ENCODE results near the gene MTF2.
A peak's percentile ranks its signal among the peaks of the same experiment; 100 is the strongest.

The MTF2 gene

DNA sequence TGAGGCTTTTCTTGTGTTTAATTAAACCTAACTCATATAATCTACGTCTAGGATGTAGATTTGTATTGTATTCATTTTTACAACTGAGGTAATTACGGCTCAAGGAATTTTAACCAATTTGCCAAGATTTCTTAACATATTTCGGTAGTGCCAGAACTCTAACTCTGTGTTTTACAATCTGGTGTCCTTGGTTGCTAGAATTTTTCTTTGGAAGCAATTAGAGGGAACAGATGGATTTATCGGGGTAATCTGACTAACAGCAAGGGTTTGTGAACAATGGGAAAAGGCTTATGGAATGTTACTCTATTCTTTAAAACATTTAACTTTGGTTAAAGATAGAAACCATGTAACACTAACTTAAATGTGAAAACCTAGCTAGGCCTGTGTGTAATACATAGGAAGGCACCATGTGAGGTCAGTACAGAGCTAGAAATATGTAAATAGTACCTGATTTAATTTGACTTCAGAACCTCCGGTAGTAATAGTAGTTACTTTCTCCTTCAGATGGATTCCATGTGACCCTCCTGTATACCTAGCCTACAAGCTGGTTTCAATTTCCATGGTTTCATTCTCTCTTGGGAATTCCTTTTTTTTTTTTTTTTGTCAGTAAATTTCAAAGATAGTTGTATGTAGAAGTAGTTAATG, 1.2 kb downstream of the MTF2 start:
- CTCF ChIA-PET, result interaction anchor here (0.5 to 1.1 kb wide), 5 partner anchors 64 to 1105 kb away, joined by 3 to 4 read pairs (median 4); no protein-coding TSS in a partner anchor
- POLR2A ChIA-PET (ENCODE audit: low non-redundant PET), result interaction anchor here (0.7 kb wide), 1 partner anchor 842 kb away, joined by 11 read pairs; no protein-coding TSS in a partner anchor
- peak overlapping the region; percentile 88 for H3K27ac ChIP-seq
- TF ChIP-seq, protein P1, sequence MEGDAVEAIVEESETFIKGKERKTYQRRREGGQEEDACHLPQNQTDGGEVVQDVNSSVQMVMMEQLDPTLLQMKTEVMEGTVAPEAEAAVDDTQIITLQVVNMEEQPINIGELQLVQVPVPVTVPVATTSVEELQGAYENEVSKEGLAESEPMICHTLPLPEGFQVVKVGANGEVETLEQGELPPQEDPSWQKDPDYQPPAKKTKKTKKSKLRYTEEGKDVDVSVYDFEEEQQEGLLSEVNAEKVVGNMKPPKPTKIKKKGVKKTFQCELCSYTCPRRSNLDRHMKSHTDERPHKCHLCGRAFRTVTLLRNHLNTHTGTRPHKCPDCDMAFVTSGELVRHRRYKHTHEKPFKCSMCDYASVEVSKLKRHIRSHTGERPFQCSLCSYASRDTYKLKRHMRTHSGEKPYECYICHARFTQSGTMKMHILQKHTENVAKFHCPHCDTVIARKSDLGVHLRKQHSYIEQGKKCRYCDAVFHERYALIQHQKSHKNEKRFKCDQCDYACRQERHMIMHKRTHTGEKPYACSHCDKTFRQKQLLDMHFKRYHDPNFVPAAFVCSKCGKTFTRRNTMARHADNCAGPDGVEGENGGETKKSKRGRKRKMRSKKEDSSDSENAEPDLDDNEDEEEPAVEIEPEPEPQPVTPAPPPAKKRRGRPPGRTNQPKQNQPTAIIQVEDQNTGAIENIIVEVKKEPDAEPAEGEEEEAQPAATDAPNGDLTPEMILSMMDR (conservative IDR thresholded peaks at IDR 0.05; ENCODE audit: low read depth), result peak; percentile 66
- DNase-seq (ENCODE audit: low spot score), result peak; percentile 64

DNA sequence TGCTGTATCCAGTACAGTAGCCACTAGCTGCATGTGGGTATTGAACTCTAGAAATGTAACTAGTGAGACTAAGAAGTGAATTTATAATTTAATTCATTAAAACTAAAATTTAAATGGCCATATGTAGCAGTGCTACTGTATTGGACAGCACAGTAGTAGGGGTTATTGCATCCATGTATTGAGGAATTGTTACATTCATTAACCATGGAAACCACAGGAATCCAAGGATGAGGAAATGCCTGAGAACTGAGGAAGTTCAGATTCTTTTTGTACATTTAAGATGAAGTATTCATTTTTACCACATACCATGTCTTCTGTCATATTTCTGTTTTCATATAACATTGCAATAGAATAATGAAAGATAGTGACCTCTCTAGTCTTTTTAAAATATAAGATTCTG, 2.6 kb downstream of the MTF2 start:
- ChIA-PET POLR2A (ENCODE audit: low non-redundant PET) (no interaction called here), CTCF (interaction anchor here (1.1 kb wide), 1 partner anchor 63 kb away, joined by 3 read pairs; no protein-coding TSS in a partner anchor)
- H3K27ac ChIP-seq, result no peak overlapping the region
- DNase-seq (ENCODE audit: low spot score), result peak; percentile 19
- TF ChIP-seq, protein P1 (conservative IDR thresholded peaks at IDR 0.05; ENCODE audit: low read depth), result no peak

DNA sequence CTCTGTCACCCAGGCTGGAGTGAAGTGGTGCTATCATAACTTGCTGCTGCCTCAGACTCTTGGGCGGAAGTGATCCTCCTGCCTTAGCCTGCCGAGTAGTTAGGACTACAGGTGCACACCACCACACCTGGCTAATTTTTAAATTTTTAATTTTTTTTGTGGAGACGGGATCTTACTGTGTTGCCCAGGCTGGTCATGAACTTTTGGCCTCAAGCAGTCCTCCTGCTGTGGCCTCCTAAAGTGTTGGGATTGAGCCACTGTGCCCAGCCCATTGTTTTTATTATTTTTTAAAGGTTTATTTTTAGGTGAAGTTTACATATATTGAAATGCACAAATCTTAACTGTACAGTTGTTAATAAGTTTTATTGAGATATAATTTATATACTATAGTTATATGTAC, 3.2 kb downstream of the MTF2 start:
- ChIA-PET CTCF (no interaction called here), POLR2A (ENCODE audit: low non-redundant PET) (no interaction called here)
- H3K27ac ChIP-seq, result no peak overlapping the region
- no peak for DNase-seq (ENCODE audit: low spot score)
- TF ChIP-seq, protein P1 (conservative IDR thresholded peaks at IDR 0.05; ENCODE audit: low read depth), result no peak

DNA sequence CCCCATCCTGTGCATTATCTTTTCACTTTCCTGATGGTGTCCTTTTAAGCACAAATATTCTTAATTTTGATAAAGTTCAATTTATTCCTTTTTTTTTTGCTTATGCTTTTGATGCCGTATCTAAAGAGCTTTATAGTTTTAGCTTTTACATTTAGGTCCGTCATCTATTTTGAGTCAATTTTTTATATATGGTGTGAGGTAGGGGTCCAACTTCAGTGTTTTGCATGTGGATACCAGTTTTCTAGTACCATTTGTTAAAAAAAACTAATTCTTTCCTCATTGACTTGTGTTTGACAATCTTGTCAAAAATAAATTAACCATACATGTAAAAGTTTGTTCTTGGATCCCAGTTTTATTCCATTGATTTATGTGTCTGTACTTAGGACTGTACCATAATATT, 4.9 kb downstream of the MTF2 start:
- DNase-seq (ENCODE audit: low spot score), result no peak
- ChIA-PET POLR2A (ENCODE audit: low non-redundant PET) (no interaction called here), CTCF (no interaction called here)
- no peak overlapping the region for H3K27ac ChIP-seq
- TF ChIP-seq, protein P1 (conservative IDR thresholded peaks at IDR 0.05; ENCODE audit: low read depth), result no peak

DNA sequence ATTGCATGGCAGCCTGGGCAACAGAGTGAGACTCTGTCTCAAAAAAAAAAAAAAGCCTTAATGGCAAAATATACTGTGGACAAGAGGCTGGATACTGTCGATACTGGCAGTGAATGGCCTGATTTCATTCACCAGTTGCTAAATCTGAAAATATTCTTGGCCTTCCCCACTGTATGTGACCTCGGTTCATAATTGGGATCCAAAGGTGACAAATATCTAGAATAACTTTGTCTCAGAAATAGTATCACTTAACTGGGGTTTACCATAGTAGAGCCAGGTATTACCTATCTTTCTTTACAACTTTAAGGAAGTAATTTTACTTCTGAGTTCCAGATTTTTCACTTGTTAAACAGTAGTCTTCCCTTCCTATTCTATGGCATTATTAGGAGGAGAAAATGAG, 8.4 kb downstream of the MTF2 start:
- CTCF ChIA-PET, result no interaction called here
- POLR2A ChIA-PET (ENCODE audit: low non-redundant PET), result no interaction called here
- no peak overlapping the region for H3K27ac ChIP-seq
- TF ChIP-seq, protein P1 (conservative IDR thresholded peaks at IDR 0.05; ENCODE audit: low read depth), result no peak
- DNase-seq (ENCODE audit: low spot score), result no peak

DNA sequence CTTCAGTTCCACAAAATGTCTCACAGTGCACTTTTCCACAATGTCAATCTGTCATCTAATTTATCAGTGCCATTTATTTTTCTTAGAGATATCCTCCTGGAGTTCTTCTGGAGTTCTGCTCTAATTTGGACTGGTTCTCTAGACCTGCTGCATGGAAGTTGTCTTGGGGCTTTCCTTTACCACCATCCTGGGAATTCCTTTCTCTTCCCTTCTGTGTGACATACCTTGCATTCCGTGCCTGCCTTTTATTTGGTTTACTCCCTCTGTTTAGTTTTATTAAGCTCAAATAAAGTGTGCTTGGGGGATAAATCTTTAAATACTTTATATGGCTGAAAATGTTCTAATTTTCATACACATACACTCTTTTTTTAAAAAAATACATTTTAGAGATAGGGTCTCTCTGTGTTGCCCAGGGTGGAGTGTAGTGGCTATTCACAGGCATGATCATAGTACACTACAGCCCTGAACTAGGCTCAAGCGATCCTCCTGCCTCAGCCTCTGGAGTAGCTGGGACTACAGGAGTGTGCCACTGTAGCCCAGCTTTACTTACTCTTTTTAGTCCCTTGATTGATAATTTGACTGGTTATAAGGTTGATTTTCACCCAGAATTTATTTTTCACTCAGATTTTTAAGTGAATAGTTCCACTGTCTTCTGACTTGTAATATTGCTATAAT, 14.4 kb downstream of the MTF2 start:
- TF ChIP-seq, protein P1 (conservative IDR thresholded peaks at IDR 0.05; ENCODE audit: low read depth), result no peak
- no peak for DNase-seq (ENCODE audit: low spot score)
- H3K27ac ChIP-seq, result no peak overlapping the region
- ChIA-PET POLR2A (ENCODE audit: low non-redundant PET) (no interaction called here), CTCF (interaction anchor here (0.6 kb wide), 1 partner anchor 224 kb away, joined by 4 read pairs; no protein-coding TSS in a partner anchor)

Data from RWPE1 (cell line).